PFSK-1 (cell line): Measurements from ENCODE around the gene LRMDA.

Source experiments
- FOXP2 ChIP-seq: optimal IDR thresholded peaks from 2 replicates; pipeline ENCODE3; 2011; ENCODE audit warnings: borderline replicate concordance, control low read depth, inconsistent platforms; ENCODE audit not compliant: insufficient read depth; ENCODE audit errors: extremely low read length, extremely low read depth
- POLR2AphosphoS5 ChIP-seq: IDR thresholded peaks from 2 replicates; pipeline ENCODE4 v1.6.1; 2012; ENCODE audit warnings: low read depth, mild to moderate bottlenecking, control low read depth, low read length, moderate library complexity
- REST ChIP-seq, 2 experiments: IDR thresholded peaks; 2 replicates each; pipeline versions ENCODE4 v1.6.1 to v1.8.0; 2011 to 2012; ENCODE audit warnings: low read depth in 2 of 2, low read length in 2 of 2, control low read depth in 1 of 2, inconsistent platforms in 1 of 2, mild to moderate bottlenecking in 1 of 2, moderate library complexity in 1 of 2; ENCODE audit not compliant: insufficient read depth in 1 of 2
- SIN3A ChIP-seq: IDR thresholded peaks from 2 replicates; pipeline ENCODE4 v1.6.1; 2012; ENCODE audit warnings: mild to moderate bottlenecking, low read length, moderate library complexity, borderline replicate concordance; ENCODE audit not compliant: insufficient read depth
- TAF1 ChIP-seq: IDR thresholded peaks from 2 replicates; pipeline ENCODE4 v1.6.1; 2012; ENCODE audit warnings: low read length, control low read depth, borderline replicate concordance; ENCODE audit not compliant: insufficient read depth

LRMDA gene

GRCh38 chr10:76007667-76008181 is 576.3 kb downstream of the LRMDA start:
- TF ChIP-seq REST (IDR thresholded peaks at IDR 0.05; ENCODE audit: insufficient read depth in 1 of 2, low read depth in 2 of 2, low read length in 2 of 2) (no peak), SIN3A (no peak), TAF1 (no peak), POLR2AphosphoS5 (no peak), FOXP2 (no peak)

GRCh38 chr10:76009531-76009930 is 578.1 kb downstream of the LRMDA start:
- TF ChIP-seq REST (IDR thresholded peaks at IDR 0.05; ENCODE audit: insufficient read depth in 1 of 2, low read depth in 2 of 2, low read length in 2 of 2) (no peak), SIN3A (no peak), FOXP2 (no peak), TAF1 (no peak), POLR2AphosphoS5 (no peak)

- TF ChIP-seq POLR2AphosphoS5 = no peak
- no peak for TF ChIP-seq REST (IDR thresholded peaks at IDR 0.05; ENCODE audit: insufficient read depth in 1 of 2, low read depth in 2 of 2, low read length in 2 of 2)
- no peak for TF ChIP-seq TAF1
- TF ChIP-seq SIN3A = no peak
- TF ChIP-seq FOXP2 = no peak
Observed at GRCh38 chr10:76010703-76011102, 579.3 kb downstream of the LRMDA start.

- TF ChIP-seq SIN3A (no peak), POLR2AphosphoS5 (no peak), FOXP2 (no peak), TAF1 (no peak), REST (IDR thresholded peaks at IDR 0.05; ENCODE audit: insufficient read depth in 1 of 2, low read depth in 2 of 2, low read length in 2 of 2) (no peak)
Observed at GRCh38 chr10:76012716-76013327, 581.4 kb downstream of the LRMDA start.

GRCh38 chr10:76015245-76015644 is 583.8 kb downstream of the LRMDA start:
- no peak for TF ChIP-seq REST (IDR thresholded peaks at IDR 0.05; ENCODE audit: insufficient read depth in 1 of 2, low read depth in 2 of 2, low read length in 2 of 2)
- TF ChIP-seq SIN3A = no peak
- TF ChIP-seq POLR2AphosphoS5 = no peak
- TF ChIP-seq FOXP2 = no peak
- no peak for TF ChIP-seq TAF1
